GM23248 (cell line): ENCODE results near the gene DUS3L. TPM values are rescaled to one million over a fixed set of nuclear protein-coding genes. Genes with fewer than 3 reads are reported as not detected.

Experiments
- DNase-seq: peaks from one replicate; pipeline ENCODE4 v3.0.0-alpha.2; 2015
- H2AFZ ChIP-seq: fragments of 200-600 bp; sonication (generic); 2 replicates; pipeline ENCODE4 v1.6.1; 2016; ENCODE audit warnings: antibody characterized with exemption
- H3F3A ChIP-seq: fragments of 200-600 bp; sonication (generic); 2 replicates; pipeline ENCODE4 v1.6.1; 2016; ENCODE audit warnings: mild to moderate bottlenecking, antibody characterized with exemption, mixed run types; ENCODE audit not compliant: insufficient read depth
- H3K27ac ChIP-seq: fragments of 200-600 bp; sonication (generic); 2 replicates; pipeline ENCODE4 v1.5.1; 2016; ENCODE audit warnings: mild to moderate bottlenecking
- H3K27me3 ChIP-seq: fragments of 200-600 bp; sonication (generic); replicated peaks from 2 replicates; pipeline ENCODE4 v1.6.1; 2016; ENCODE audit warnings: mild to moderate bottlenecking; ENCODE audit not compliant: insufficient read depth
- H3K36me3 ChIP-seq: fragments of 200-600 bp; sonication (generic); 2 replicates; pipeline ENCODE4 v1.6.1; 2016; ENCODE audit warnings: low read depth, mild to moderate bottlenecking
- H3K4me1 ChIP-seq: fragments of 200-600 bp; sonication (generic); 2 replicates; pipeline ENCODE4 v1.6.1; 2016; ENCODE audit warnings: mild to moderate bottlenecking; ENCODE audit not compliant: insufficient read depth
- H3K4me2 ChIP-seq: fragments of 200-600 bp; sonication (generic); one replicate; pipeline ENCODE4 v1.6.1; 2016; ENCODE audit warnings: mild to moderate bottlenecking; ENCODE audit not compliant: unreplicated experiment
- H3K4me3 ChIP-seq: fragments of 200-600 bp; sonication (generic); 2 replicates; pipeline ENCODE4 v1.5.1; 2016; ENCODE audit warnings: mild to moderate bottlenecking
- H3K79me2 ChIP-seq: fragments of 200-600 bp; sonication (generic); 2 replicates; pipeline ENCODE4 v1.6.1; 2016; ENCODE audit warnings: mild to moderate bottlenecking; ENCODE audit not compliant: insufficient read depth
- H3K9ac ChIP-seq: fragments of 200-600 bp; sonication (generic); 2 replicates; pipeline ENCODE4 v1.6.1; 2016; ENCODE audit warnings: mild to moderate bottlenecking
- H3K9me2 ChIP-seq: fragments of 200-600 bp; sonication (generic); 2 replicates; pipeline ENCODE4 v1.6.1; 2016; ENCODE audit warnings: mixed run types, mild to moderate bottlenecking, moderate library complexity; ENCODE audit not compliant: insufficient read depth
- H3K9me3 ChIP-seq: fragments of 200-600 bp; sonication (generic); one replicate; pipeline ENCODE4 v1.6.1; 2017; ENCODE audit warnings: low read depth
- H4K20me1 ChIP-seq: fragments of 200-600 bp; sonication (generic); 2 replicates; pipeline ENCODE4 v1.6.0; 2016; ENCODE audit not compliant: insufficient read depth
- EZH2 ChIP-seq: fragments of 200-600 bp; sonication (generic); IDR thresholded peaks from 2 replicates; pipeline ENCODE4 v1.6.1; 2018; ENCODE audit warnings: antibody characterized with exemption, mild to moderate bottlenecking; ENCODE audit not compliant: insufficient read depth, poor library complexity, severe bottlenecking
- EZH2phosphoT487 ChIP-seq: fragments of 200-600 bp; sonication (generic); IDR thresholded peaks from 2 replicates; pipeline ENCODE4 v1.6.1; 2018; ENCODE audit warnings: antibody characterized with exemption, moderate library complexity, mild to moderate bottlenecking, low read depth; ENCODE audit not compliant: insufficient read depth
- WGBS, 2 experiments: methylation state at CpG; one replicate each; pipeline ENCODE4 v1.1.6; 2015 to 2017; ENCODE audit warnings: low lambda C conversion rate in 2 of 2, low coverage in 1 of 2; ENCODE audit errors: missing lambda C conversion rate in 2 of 2; 5-methylcytosine and 5-hydroxymethylcytosine counted together
- in situ Hi-C: fragments of 300-500 bp; cut with MboI; formaldehyde crosslinking; loops from 2 replicates; pipeline ENCODE4 v1.15.0; 2020
- polyA plus RNA-seq: library from polyadenylated mRNA; unstranded; fragments of >200 nt; fragmentation: Nextera tagmentation; extraction: Ambion mirVana; gene quantifications from 2 replicates; pipeline ENCODE4 v1.2.1, GENCODE V29; 2016
- total RNA-seq: library from RNA; depleted of rRNA; stranded (reverse); fragments of >200 nt; shearing (Covaris generic); gene quantifications from 2 replicates; pipeline ENCODE4 v1.2.3, GENCODE V29; 2014

DUS3L gene
- total and polyA plus RNA-seq, 2 experiments from 2014 or later = 17.1 to 18.6 TPM

DNA sequence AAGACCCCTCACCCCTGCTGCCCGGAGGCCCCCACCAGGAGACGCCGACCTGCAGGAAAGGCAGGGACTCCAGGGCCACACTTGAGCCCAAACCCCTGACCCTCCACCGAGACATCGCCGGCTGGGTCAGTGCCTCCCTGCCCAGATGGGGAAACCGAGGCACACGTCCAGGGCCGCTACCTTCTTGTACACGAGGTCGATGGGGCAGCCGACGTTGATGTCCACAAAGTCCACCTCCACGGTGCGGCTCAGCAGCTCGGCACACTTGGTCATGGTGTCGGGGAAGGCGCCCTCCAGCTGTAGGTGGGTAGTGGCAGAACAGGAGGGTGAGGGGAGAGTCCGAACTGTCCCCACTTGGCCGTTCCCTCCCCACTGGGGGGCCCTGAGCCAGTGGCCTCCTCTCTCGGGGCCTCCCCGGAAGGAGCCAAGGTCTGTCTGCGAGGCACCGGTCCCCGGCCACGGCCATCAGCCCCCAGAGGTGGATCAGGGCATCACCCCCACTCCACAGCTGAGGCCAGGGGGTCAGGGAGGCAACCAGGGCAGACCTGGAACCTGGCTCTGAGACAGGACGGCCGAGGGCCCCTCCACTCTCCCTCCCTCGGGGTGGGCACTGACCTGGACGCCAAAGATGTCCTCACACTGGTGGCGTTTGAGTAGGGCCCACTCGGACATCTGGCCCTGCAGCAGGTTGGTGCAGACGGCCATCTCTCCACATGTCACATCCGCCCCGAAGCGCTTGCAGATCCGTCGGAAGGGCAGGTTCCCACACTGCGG, 3.4 kb downstream of the DUS3L start:
- Histone ChIP-seq H3K4me1 (no peaks in the 10 kb centered on the region), H3K4me2 (no peak overlapping the region), H3K27me3 (no peaks in the 10 kb centered on the region), H2AFZ (no peak overlapping the region), H3K4me3 (no peak overlapping the region), H3K36me3 (peaks cover 6% of the 10 kb centered on the region; the same call in 1 of the 2 replicates), H3F3A (no peaks in the 10 kb centered on the region), H3K27ac (no peak overlapping the region), H3K9me2 (no peaks in the 10 kb centered on the region), H3K79me2 (peaks cover 15% of the 10 kb centered on the region), H3K9ac (no peak overlapping the region), H4K20me1 (no peaks in the 10 kb centered on the region), H3K9me3 (no peaks in the 10 kb centered on the region)
- TF ChIP-seq EZH2 (no peak), EZH2phosphoT487 (no peak)
- WGBS, 2 experiments = 87 to 90% methylated on average over 35 to 39 of the region's 39 CpGs
- DNase-seq = no peak
- in situ Hi-C loops = no loop called here

- Histone ChIP-seq H3K36me3 (peaks cover 6% of the 10 kb centered on the region; the same call in 1 of the 2 replicates), H3K27me3 (no peaks in the 10 kb centered on the region), H3K9ac (no peak overlapping the region), H3K4me1 (no peaks in the 10 kb centered on the region), H4K20me1 (no peaks in the 10 kb centered on the region), H3K27ac (no peak overlapping the region), H2AFZ (no peak overlapping the region), H3F3A (no peaks in the 10 kb centered on the region), H3K4me3 (no peak overlapping the region), H3K4me2 (no peak overlapping the region), H3K79me2 (peaks cover 15% of the 10 kb centered on the region), H3K9me3 (no peaks in the 10 kb centered on the region), H3K9me2 (no peaks in the 10 kb centered on the region)
- no peak for TF ChIP-seq EZH2phosphoT487
- no peak for TF ChIP-seq EZH2
- DNase-seq = no peak
- WGBS, 2 experiments = 91% methylated on average over 28 to 44 of the region's 44 CpGs
- in situ Hi-C loops = no loop called here
Measured at GRCh38 chr19:5786593-5787408, 4.2 kb downstream of the DUS3L start.

- H2AFZ ChIP-seq = no peak overlapping the region
- TF ChIP-seq EZH2 = no peak
- TF ChIP-seq EZH2phosphoT487 = no peak
- H3K4me1 ChIP-seq = no peaks in the 10 kb centered on the region
- H3K4me2 ChIP-seq = no peak overlapping the region
- peaks cover 6% of the 10 kb centered on the region; the same call in 1 of the 2 replicates for H3K36me3 ChIP-seq
- H3K27me3 ChIP-seq = no peaks in the 10 kb centered on the region
- in situ Hi-C loops = no loop called here
- no peak overlapping the region for H3K9ac ChIP-seq
- no peaks in the 10 kb centered on the region for H3K9me2 ChIP-seq
- 96 to 98% methylated on average over 26 to 37 of the region's 37 CpGs for WGBS, 2 experiments
- H3K4me3 ChIP-seq = no peak overlapping the region
- DNase-seq = no peak
- H3K79me2 ChIP-seq = peaks cover 15% of the 10 kb centered on the region
- H3K9me3 ChIP-seq = no peaks in the 10 kb centered on the region
- no peaks in the 10 kb centered on the region for H4K20me1 ChIP-seq
- H3F3A ChIP-seq = no peaks in the 10 kb centered on the region
- no peak overlapping the region for H3K27ac ChIP-seq
Measured at GRCh38 chr19:5785423-5785822, 5.5 kb downstream of the DUS3L start.

DNA sequence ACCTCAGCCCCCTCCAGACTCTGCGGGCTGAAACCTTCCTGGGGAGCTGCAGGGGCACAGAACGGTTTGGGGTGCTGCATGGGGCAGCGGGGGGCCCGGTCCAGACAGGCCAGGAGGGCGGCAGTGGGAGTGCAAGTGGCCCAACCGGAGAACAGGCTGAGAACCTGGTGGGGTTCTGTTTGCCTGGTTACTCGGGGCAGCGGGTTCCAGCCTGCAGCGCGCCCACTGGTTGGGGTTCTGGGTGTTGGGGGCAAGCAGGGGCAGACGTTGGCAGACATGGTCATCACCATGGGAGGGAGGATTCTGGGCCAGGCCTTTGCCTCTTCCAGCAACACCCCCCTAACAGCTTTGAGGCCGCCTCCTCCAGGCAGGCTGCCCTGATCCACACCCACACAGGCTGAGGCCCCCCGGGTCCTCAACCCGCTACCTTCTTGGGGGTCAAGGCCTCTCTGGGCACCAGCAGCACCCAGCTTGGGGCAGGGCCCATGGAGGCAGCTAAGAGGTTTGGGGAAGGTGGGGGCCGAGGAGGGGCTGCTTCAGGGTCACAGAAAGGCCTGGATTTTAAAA, 6.3 kb downstream of the DUS3L start, which contains the start of gene PRR22:
PRR22 (minus strand) TSS at position 166 of the 567 bp plus-strand sequence; CDS start at position 80, 86 bp downstream.
- H2AFZ ChIP-seq = no peak within 1 kb of the TSS

More for the DNA sequence above, 6.3 kb downstream of the DUS3L start, which contains the start of gene PRR22:
- H3K4me3 ChIP-seq = no peak within 1 kb of the TSS
- in situ Hi-C loops = no loop called here
- WGBS, 2 experiments = 94 to 95% methylated on average over 14 to 15 of the region's 15 CpGs
- DNase-seq = no peak
- no peak within 1 kb of the TSS for H3K4me2 ChIP-seq
- H4K20me1 ChIP-seq = no peaks in the 10 kb centered on the region
- peaks cover 8% of the 10 kb centered on the region for H3K79me2 ChIP-seq
- no peaks in the 10 kb centered on the region for H3K27me3 ChIP-seq
- no peaks in the 10 kb centered on the region for H3K4me1 ChIP-seq
- no peak within 1 kb of the TSS for H3K27ac ChIP-seq
- peaks cover 6% of the 10 kb centered on the region; the same call in 1 of the 2 replicates for H3K36me3 ChIP-seq
- H3F3A ChIP-seq = no peaks in the 10 kb centered on the region
- H3K9me2 ChIP-seq = no peaks in the 10 kb centered on the region
- TF ChIP-seq EZH2phosphoT487 (no peak), EZH2 (no peak)
- no peak within 1 kb of the TSS for H3K9ac ChIP-seq
- H3K9me3 ChIP-seq = no peaks in the 10 kb centered on the region
